ENCODE measurements around the gene AKR1C1.
"Not testable (repeated sequence)": the region's sequence is repeated elsewhere in the genome, so short reads cannot be mapped to it uniquely, and the experiment has no call there.

AKR1C1 gene

DNA sequence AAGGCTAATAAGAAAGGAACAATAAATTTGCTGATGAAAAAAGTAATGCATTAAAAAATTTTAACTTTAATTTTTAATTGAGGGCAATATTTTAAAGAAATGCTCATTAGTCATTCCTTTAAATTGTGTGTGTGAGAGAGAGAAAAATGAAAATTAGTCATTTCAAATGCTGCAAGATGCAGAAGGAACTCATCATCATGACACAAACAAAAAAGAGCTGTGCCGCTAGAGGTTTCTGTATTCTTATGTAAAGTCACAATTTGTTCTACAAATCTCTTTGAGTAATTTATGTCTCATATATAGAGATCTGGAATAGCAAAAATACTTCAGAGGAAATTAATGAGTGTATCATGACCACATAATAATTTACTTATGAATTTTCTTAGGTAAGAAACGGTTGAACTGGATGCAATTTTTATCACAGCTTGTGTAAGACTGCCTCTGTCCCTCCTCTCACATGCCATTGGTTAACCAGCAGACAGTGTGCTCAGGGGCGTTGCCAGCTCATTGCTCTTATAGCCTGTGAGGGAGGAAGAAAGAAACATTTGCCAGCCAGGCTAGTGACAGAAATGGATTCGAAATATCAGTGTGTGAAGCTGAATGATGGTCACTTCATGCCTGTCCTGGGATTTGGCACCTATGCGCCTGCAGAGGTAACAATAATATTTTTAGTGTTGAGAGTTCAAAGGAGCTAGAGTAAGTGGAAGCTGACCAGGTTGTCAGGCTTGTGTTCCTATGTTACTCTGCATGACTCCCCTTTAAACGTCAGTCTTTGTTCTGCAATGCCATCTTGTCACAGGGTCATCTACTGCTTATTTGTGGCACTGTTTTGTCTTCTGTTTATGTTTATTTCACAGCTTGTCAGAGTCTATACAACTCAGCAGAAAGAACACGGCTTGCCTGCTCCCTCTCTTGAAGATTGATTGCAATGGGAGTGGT, at the start of gene AKR1C1:
AKR1C1 (plus strand) TSS at position 540 of the 939 bp plus-strand sequence; CDS start at position 570, 30 bp downstream.
- DNase-seq (ENCODE audit: low read depth), result not testable (repeated sequence)

DNA sequence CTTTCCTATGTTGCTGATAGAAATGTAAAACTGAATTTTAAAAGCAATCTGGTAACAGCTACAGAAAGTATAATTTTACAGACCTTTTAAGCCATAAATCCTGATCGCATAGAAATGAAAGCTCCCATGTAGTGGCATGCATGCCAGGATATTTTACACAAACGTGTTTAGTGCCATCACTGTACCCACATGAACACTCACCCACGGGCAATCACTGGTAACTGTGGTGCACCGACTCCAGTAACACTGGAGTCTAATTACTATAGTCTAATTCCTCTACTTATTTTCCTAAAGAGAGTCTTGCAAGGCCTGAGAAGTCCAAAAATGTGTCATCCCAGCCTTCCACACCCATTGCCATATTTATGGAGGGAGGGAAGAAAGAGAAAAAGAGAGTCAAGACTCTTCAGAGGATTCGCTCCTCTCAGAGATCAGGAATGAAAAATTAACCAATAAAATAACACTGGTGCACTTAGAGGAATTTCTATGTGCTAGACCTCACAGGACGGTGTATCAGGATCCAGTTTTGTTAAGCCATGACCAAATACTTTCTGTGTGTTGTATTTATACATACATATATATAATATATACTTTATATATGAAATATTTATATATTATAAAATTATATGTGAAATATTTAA, 48.9 kb upstream of the AKR1C1 start:
- no peak for DNase-seq (ENCODE audit: low read depth)

DNA sequence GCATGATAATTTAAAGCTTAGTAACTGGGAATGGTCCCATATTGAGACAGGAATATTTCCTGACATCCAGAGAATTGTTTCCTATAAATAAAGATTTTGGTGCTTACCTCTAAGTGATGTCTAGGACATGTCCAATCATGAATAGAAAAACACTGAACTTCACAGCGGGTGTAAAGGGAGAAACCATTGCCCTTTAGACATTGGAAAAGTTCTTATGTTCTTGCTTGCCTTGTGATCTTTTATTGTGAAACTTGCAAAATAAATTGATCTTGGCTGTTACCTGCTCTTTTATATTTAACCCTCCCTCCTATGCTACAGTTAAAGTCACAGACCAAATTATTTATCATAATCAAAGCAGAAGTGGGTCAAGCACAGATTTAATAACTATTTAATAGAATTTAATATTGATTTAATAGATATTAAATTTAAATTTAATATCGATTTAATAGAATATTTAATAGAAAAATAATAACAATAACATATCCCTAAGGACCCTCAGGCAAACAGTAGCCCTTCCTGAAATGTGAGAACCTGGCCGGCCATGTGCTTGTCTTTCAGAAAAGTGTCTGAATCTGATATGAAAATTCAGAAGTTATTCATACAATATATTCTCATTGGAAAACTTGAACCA, 47.0 kb upstream of the AKR1C1 start:
- DNase-seq (ENCODE audit: low read depth), result no peak

DNA sequence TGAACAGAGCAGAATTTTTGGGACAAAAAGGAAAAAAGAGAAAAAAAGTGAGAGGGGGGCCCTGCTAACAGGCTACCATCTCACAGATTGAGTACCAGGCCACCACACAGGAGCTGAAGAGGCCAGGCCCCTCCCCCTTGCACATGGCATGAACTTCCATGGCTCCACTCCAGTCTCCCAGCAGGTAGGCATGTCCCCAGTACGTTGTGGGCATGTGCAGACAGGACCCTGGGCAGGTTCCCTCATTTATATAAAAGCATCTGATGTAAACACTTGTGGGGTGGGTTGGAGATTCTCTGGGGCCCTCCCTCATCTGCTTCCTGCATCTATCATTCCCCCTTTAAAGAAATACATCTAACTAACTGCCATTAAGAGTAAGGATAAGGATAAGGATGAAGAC, 45.0 kb upstream of the AKR1C1 start:
- DNase-seq (ENCODE audit: low read depth), result no peak

- DNase-seq (ENCODE audit: low read depth), result not testable (repeated sequence)
These were observed 38.7 kb upstream of the AKR1C1 start for GRCh38 chr10:4924482-4924881.

- DNase-seq (ENCODE audit: low read depth), result no peak
These were observed 36.8 kb upstream of the AKR1C1 start for GRCh38 chr10:4926400-4926799.

- DNase-seq (ENCODE audit: low read depth), result no peak
These were observed 31.6 kb upstream of the AKR1C1 start for GRCh38 chr10:4931587-4931986.

- no peak for DNase-seq (ENCODE audit: low read depth)
These were observed 28.7 kb upstream of the AKR1C1 start for GRCh38 chr10:4934391-4934987.

GRCh38 chr10:4937346-4937745, 25.9 kb upstream of the AKR1C1 start:
- no peak for DNase-seq (ENCODE audit: low read depth)

DNA sequence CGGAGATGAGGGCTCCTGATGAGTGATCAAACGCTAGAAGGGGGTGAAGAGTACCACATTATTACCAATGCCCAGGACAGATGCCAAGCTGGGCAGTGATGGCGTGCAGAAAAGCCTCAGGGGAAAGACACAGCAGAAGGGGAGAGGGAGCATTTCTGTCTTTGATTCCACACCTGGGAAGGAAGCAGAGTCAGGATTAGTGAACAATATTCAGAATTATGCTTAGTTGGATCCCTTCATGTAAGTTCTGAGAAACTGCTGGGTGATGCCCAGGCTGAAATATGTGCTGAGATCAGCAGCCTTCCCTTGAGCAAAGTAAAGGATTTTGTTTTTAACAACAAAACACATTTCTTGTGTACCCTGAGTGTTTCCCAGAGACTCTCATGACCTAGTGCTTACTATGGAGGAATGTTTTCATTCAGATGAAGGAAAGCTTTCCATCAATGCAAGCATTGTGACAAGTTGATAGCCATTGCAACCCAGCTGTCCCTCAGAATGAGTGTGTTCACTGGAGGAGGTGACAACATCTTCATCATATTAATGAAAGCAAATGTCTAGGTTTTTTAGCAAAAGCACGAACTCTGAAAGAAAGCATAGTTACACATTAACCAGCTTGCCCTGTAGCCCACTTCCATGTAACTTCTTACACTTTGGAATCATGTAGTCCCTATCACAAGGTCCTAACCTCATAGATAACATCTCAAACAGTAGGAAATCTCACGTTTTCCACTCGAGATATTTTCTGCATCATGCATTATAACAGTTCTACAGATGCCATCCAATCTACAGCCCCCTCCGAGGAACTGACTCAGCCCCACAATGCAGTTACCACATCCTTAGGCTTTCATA, 23.8 kb upstream of the AKR1C1 start:
- DNase-seq (ENCODE audit: low read depth), result no peak

DNA sequence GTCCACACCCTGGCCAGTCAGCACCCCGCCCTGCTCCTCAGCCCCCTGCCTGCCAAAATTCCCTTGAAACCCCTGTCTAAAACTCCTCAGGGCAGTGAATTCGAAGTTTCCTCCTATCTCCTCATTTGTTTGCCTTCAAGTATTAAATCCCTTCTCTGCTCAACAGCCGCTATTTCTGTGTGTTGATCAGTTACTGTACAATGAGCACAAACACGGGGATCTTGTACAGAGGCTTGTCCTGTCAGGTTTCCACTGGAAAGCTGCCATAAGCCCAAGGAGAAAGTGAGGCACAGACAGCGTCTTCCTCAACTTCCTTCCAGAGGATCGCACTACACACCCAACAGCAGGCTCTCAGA, 23.2 kb upstream of the AKR1C1 start:
- DNase-seq (ENCODE audit: low read depth), result not testable (repeated sequence)

GRCh38 chr10:4940909-4941308, 22.3 kb upstream of the AKR1C1 start:
- not testable (repeated sequence) for DNase-seq (ENCODE audit: low read depth)

DNA sequence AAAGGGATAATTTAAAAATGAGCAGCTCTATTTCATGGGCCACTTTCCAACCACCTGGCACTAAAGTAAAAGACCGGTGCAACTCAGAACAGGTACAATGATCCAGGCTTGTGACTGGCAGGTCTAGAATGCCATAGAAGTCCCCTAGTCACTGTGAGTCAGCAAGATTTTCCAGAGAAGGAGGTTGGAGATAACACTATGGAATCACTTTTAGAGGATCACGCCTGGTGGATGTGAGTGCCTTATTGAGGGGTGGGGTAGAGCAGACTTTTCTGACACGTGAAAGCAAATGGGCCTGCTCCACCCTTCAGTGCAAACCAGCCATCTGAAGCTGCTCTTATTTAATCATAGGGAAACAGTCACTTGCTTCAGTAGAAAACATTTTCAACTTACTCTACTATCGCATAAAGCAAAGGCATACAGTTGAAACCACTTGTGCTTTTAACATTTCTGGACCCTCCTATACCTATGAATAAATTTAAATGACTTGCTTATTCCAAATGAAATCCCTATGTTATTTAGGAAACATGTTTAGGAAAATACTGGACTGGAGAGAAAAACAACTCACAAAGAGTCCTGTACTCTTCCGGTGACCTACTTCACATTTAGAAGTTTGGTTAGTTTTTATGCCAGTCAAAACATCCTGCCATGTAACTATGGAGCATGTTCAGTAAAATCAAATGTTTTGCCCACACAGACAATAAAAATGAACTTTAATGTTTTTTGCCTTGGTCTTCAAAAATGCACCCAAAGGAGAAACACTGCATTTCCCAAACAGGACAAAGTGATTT, 21.5 kb upstream of the AKR1C1 start:
- DNase-seq (ENCODE audit: low read depth), result no peak

DNA sequence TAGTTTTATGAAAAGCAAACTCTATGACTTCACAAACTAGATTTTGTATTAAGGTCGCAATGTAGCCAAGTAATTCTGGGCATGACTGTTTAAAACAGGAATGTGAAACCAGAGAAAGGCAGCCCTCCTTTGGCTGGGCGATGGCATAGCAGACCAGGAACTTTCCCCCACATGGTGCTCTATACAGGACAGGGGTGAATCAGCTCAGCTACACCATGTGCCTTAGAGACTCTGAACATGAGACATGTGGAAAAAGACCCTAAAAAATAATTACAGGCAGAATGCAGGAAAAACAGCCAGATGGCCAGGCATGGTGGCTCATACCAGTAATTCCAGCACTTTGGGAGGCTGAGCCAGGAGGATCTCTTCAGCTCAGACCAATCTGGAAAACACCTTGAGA, 20.3 kb upstream of the AKR1C1 start:
- not testable (repeated sequence) for DNase-seq (ENCODE audit: low read depth)

- DNase-seq (ENCODE audit: low read depth), result not testable (repeated sequence)
These were observed 19.8 kb upstream of the AKR1C1 start for GRCh38 chr10:4943416-4943815.

DNA sequence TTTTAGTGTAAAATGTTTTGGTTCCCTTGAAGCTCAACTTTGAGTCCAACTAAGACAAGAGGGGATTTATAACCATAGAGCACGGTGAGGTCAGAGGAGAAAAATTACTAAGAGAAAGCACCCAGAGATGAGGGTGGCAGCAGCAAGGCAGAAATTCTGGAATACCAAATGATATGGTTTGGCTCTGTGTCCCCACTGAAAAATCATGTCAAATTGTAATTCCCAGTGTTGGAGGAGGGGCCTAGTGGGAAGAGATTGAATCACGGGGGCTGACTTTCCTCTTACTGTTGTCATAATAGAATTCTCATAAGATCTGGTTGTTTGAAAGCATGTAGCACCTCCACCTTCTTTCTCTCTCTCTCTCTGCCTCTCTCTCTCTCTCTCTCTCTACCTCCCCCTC, 19.4 kb upstream of the AKR1C1 start:
- no peak for DNase-seq (ENCODE audit: low read depth)

DNA sequence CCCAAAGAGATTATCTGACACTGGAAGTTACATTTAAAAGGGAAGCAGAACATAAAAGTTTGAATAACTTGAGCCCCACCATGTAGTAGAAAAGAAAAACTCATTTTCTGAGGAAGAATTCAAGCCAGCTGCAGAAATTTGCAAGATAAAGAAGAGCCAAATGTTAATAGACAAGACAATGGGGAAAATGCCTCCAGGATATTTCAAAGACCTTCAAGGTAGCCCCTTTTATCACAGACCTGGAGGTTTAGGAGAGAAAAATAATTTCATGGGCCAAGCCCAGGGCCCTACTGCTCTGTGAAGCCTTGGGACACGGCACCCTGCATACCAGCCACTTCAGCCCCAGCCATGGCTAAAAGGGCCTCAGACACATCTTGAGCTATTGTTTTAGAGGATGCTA, 18.4 kb upstream of the AKR1C1 start:
- no peak for DNase-seq (ENCODE audit: low read depth)

GRCh38 chr10:4945766-4946717, 17.2 kb upstream of the AKR1C1 start:
- DNase-seq (ENCODE audit: low read depth), result no peak

- DNase-seq (ENCODE audit: low read depth), result no peak
These were observed 16.1 kb upstream of the AKR1C1 start for GRCh38 chr10:4947039-4947634.

Data from GM04504 (cell line).